ENCODE data around the gene CALR3. TPM values are rescaled to one million over a fixed set of nuclear protein-coding genes. Genes with fewer than 3 reads are reported as not detected.

CALR3 gene
- total and polyA plus RNA-seq, 2 of the 8 experiments (the other 6 are each of a cell fraction or from before 2014, with no cell fraction given), result 0.11 to 0.32 TPM

- TF ChIP-seq CHD7 (IDR thresholded peaks at IDR 0.05; ENCODE audit: insufficient replicate concordance, low read length) (no peak), JUN (IDR thresholded peaks at IDR 0.05; ENCODE audit: low read depth, low read length) (no peak), ATF3 (IDR thresholded peaks at IDR 0.05; ENCODE audit: insufficient read depth, low read depth, low read length) (no peak), GTF2F1 (IDR thresholded peaks at IDR 0.05; ENCODE audit: borderline replicate concordance, low read depth, low read length) (no peak), MAX (IDR thresholded peaks at IDR 0.05) (no peak), EGR1 (IDR thresholded peaks at IDR 0.05; ENCODE audit: borderline replicate concordance, low read depth, low read length) (no peak), TEAD4 (IDR thresholded peaks at IDR 0.05; ENCODE audit: low read depth, low read length) (no peak), TBP (IDR thresholded peaks at IDR 0.05; ENCODE audit: low read depth, low read length) (no peak), SUZ12 (IDR thresholded peaks at IDR 0.05; ENCODE audit: low read length) (no peak), KDM5A (IDR thresholded peaks at IDR 0.05; ENCODE audit: low read length) (no peak), HDAC2 (IDR thresholded peaks at IDR 0.05; ENCODE audit: borderline replicate concordance in 1 of 2, low read depth in 2 of 2, low read length in 2 of 2) (no peak)
Measured at GRCh38 chr19:16452325-16452724, 43.6 kb downstream of the CALR3 start (continued).

Measured in H1 (cell line).